Middle frontal gyrus (tissue), 1 donor: Measurements from ENCODE around the gene MEPCE.
"Not testable (repeated sequence)": the region's sequence is repeated elsewhere in the genome, so short reads cannot be mapped to it uniquely, and the experiment has no call there.

ENCODE experiments used
- DNase-seq: peaks from one replicate; pipeline ENCODE4 v3.0.0-alpha.2; 2015; ENCODE audit warnings: low spot score; ENCODE audit errors: extremely low spot score

Gene MEPCE, protein sequence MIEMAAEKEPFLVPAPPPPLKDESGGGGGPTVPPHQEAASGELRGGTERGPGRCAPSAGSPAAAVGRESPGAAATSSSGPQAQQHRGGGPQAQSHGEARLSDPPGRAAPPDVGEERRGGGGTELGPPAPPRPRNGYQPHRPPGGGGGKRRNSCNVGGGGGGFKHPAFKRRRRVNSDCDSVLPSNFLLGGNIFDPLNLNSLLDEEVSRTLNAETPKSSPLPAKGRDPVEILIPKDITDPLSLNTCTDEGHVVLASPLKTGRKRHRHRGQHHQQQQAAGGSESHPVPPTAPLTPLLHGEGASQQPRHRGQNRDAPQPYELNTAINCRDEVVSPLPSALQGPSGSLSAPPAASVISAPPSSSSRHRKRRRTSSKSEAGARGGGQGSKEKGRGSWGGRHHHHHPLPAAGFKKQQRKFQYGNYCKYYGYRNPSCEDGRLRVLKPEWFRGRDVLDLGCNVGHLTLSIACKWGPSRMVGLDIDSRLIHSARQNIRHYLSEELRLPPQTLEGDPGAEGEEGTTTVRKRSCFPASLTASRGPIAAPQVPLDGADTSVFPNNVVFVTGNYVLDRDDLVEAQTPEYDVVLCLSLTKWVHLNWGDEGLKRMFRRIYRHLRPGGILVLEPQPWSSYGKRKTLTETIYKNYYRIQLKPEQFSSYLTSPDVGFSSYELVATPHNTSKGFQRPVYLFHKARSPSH

DNA sequence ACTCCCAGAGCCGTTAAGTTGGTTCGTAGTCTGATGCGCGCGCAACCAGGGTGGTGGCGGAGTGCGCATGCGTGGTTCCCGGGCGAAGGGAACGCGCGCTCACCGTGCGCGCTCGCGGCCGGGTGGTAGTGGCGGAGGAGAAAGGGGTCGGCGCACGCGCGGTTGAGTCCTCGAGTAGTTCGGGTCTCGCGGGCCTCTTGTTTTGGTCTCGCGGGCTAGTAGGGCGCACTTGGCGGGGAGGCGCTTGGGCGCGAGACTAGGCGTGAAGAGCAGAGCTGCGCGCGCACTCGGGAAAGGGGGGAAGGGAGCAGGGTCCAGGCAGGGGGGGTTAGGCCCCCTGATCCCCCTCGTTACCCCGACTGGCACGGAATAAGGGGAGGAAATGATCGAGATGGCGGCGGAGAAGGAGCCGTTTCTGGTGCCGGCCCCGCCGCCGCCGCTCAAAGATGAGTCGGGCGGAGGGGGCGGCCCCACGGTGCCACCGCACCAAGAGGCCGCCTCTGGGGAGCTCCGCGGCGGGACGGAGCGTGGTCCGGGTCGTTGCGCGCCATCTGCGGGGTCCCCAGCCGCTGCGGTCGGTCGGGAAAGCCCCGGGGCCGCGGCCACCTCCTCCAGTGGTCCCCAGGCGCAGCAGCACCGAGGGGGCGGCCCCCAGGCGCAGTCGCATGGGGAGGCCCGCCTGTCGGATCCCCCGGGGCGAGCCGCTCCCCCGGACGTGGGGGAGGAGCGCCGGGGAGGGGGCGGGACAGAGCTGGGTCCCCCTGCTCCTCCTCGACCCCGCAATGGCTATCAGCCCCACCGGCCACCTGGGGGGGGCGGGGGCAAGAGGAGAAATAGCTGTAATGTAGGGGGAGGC, at the start of gene MEPCE:
TSS of gene MEPCE (plus strand) at position 195 of the 856 bp plus-strand sequence. CDS start at position 383, 188 bp downstream.
- peak; percentile 90 for DNase-seq

DNA sequence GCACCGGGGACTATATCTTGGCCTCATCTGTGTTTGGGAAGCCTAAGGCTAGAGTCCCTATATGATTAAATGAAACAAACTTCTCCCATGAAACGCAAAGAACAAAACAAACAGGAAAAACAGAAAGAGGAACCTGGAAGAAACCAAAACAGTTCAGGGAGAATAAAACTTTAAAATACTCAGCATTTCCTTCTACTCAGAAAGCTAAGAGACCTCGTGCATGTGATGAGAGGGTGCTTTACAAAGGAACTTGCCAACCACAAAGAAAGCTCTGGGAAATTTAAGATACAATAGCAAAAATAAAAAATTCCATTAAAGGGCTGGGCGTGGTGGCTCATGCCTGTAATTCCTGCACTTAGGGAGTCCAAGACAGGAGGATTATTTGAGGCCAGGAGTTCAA, 49.4 kb upstream of the MEPCE start:
- no peak for DNase-seq

DNA sequence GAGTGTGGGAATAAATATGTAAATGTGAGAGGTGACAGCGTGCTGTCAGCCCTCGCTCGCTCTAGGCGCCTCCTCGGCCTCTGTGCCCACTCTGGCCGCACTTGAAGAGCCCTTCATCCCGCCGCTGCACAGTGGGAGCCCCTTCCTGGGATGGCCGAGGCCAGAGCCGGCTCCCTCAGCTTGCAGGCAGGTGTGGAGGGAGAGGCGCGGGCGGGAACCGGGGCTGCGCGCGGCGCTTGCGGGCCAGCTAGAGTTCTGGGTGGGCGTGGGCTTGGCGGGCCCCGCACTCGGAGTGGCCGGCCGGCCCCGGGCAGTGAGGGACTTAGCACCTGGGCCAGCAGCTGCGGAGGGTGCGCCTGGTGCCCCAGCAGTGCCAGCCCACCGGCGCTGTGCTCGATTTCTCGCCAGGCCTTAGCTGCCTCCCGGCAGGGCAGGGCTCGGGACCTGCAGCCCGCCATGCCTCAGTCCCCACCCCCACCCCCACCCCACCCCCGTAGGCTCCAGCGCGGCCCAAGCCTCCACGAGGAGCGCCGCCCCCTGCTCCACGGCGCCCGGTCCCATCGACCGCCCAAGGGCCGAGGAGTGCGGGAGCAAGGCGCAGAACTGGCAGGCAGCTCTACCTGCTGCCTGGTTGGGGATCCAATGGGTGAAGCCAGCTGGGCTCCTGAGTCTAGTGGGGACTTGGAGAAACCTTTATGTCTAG, 47.9 kb upstream of the MEPCE start:
- not testable (repeated sequence) for DNase-seq

DNA sequence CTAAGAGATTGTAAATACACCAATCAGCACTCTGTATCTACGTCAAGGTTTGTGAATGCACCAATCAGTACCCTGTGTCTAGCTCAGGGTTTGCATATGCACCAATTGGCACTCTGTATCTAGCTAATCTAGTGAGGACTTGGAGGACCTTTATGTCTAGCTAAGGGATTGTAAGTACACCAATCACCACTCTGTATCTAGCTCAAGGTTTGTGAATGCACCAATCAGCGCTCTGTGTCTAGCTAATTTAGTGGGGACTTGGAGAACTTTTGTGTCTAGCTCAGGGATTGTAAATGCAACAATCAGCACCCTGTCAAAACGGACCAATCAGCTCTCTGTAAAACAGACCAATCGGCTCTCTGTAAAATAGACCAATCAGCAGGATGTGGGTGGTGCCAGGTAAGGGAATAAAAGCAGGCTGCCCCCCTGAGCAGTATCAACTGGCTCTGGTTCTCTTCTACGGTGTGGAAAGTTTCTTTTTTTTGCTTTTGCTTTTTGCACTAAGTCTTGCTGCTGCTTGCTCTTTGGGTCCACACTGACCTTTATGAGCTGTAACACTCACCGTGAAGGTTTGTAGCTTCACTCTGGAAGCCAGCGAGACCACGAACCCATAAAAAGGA, 47.3 kb upstream of the MEPCE start:
- DNase-seq = not testable (repeated sequence)

DNA sequence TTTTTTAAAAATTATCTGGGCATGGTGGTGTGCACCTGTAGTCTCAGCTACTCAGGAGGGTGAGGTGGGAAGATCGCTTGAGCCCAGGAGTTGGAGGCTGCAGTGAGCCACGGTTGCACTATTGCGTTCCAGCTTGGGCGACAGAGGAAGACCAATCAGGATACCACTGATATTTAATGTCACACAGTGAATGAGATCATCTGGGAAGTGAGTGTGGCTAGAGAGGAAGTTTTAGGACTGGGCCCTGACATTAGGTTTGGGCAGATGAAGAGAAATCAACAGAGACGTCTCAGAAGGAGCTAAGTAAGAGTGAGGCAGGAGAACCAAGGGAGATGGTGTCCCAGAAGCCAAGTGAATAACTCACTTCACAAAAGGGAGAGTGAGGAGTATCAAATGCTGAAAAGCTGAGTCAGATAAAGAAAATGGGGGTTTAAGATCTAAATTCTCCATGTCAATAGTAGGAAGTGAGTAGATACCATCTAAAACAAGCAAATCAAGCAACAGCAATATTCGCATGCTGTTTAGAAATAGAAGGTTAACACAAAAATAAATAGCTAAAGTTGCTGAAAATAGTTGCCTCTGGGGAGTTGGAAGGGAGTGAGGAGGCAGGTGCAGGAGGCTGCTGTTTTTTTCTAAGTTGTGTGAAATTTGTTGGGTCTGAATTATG, 44.9 kb upstream of the MEPCE start:
- no peak for DNase-seq

DNA sequence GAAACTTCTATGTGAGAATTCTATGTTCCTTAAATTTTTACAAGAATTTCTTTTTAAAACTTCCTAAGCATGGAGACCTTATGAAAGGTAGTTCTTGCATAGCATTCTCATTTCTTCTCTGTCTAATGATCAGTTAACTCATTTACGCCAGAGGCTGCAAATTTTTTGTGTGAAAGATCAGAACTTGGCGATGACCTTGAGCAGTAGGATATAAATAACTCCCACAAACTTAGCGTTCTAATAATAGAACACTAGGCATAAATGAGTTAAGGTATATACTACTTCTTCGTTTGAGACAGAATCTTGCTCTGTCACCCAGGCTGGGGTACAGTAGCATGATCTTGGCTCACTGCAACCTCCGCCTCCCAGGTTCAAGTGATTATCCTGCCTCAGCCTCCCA, 42.7 kb upstream of the MEPCE start:
- no peak for DNase-seq

DNA sequence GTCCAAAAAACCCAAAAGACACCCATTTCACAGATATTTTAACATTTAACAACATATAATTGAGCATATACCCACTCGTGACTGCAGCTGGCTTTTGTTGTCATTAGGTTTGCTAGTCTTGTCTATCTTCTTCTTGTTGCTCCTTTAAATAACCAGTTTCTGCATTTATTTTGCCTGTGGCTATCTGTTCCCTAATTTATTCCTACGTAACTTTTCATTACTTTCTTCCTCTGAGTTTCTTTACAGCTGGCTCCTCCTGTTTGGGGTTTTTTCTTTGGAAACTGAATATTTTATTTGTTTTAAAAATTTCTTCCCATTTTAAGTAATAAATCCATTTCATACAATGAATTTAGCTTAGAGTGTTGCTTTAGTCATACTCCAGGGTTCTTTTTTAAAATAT, 41.9 kb upstream of the MEPCE start:
- DNase-seq = no peak

DNA sequence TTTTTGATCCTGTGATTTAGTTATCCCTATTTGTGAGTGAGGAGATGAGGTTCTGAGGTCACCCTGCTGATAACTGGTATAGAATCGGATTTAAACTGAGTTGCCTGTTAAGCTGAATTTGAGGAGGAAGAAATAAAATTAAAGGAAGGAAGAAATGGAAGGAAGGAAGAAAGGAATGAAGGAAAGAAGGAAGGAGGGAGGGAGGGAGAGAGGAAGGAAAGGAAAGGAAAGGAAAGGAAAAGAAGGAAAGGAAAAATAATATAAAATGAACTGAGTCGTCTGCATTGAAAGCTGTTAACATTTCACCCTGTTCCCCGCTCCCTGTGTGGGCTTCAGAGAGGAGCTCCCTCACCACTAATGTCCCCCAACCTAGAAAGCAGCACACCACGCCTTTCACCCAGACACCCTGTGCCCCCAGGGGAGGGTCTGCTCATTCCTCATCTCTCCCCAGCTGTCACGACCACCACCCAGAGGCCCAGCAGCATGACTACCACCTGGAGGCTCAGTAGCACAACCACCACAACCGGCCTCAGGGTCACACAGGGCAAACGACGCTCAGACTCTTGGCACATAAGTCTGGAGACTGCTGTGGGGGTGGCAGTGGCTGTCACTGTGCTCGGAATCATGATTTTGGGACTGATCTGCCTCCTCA, 40.1 kb upstream of the MEPCE start:
- no peak for DNase-seq

DNA sequence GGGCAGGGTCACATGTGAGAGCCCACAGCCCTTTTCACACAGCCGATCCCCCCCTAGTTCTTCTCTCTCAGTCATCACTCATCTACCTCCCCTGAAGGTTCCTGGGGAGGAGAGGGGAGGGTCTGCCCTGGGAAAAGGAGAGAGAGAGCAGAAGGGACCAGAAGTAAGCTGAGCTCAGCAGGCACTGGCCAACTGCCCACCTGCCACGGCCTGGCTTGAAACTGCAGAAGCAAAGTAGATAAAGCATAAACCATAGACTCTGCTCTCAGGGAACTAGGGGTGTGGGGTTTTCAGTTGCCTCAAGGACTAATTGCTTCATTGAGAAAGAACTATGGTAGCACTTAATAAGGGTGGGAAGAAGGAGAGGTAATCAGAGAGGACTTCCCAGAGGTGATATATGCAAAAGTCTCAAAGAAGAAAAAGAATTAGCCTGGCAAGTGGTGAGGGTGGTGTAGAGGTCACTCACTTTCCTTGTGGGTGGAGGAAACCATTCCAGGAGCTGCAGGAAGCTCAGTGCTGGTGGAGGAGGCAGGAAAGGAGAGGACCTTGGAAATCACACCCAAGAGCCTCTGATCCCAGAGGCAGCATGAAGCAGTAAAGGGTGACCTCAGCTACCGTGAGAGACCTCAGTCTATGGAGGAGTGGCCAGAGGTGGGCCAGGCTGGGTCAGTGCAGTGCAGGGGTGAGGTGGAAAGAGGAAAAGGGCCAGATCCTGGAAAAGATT, 39.2 kb upstream of the MEPCE start:
- DNase-seq = no peak

DNA sequence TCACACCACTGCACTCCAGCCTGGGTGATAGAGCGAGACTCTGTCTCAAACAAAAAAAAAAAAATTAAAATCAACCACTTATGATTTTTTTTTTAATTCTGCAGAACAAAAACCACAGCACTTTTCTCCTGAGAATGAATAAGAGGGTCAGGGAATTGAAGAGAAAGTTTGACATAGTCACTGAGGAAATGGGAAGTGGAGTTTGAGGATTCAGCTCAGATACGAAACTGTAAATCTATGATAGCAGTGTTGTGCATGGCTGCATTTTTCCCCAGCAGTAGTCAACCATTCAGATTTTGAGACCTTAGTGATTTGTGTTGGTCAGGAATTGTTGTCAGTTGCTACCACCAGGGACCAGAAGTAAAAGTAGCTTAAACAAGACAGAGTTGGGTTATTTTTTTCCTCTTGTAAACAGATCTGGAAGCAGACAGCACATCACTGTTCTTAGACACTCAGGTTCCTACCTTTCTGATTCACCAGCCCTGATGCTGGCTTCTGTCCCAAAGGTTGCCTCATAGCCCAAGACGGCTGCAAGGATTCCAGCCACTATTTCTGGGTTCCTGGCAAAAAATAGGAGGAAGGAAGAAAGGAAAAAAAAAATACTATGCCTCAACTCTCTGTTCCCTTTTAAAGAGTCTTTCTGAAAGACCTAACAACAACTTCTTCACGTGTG, 36.3 kb upstream of the MEPCE start:
- no peak for DNase-seq

DNA sequence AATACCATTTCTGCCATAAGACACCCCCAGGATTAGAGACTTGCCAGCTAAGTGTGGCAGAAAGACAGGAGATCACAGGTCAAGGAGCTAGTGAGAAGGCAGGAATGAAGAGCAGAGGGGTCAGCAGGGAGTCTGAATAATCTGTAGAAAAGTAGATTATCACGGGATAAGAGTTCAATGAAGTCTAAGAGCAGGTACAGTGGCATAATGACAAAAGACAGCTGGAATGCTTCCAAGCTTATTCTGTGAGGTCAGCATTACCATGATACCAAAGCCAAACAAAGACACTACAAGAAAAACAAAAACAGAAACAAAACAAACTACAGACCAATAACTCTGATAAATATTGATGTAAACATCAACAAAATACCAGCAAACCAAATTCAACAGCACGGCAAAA, 35.6 kb upstream of the MEPCE start:
- no peak for DNase-seq

DNA sequence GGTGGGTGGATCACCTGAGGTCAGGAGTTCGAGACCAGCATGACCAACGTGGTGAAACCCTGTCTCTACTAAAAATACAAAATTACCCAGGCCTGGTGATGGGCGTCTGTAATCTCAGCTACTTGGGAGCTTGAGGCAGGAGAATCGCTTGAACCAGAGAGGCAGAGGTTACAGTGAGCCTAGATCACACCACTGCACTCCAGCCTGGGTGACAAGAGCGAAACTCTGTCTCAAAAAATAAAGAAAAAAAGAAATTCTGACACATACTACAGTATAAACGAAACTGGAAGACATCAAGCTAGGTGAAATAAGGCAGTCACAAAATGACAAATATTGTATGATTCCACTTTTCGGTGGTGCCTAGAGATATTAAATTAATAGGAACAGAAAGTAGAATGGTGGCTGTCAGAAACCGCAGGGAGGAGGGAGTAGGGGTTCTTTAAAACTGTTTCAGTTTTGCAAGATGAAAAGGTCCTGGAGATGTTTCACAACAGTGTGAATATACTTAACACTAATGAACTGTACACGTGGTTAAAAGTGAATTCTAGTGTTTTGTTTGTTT, 33.1 kb upstream of the MEPCE start:
- DNase-seq = no peak

DNA sequence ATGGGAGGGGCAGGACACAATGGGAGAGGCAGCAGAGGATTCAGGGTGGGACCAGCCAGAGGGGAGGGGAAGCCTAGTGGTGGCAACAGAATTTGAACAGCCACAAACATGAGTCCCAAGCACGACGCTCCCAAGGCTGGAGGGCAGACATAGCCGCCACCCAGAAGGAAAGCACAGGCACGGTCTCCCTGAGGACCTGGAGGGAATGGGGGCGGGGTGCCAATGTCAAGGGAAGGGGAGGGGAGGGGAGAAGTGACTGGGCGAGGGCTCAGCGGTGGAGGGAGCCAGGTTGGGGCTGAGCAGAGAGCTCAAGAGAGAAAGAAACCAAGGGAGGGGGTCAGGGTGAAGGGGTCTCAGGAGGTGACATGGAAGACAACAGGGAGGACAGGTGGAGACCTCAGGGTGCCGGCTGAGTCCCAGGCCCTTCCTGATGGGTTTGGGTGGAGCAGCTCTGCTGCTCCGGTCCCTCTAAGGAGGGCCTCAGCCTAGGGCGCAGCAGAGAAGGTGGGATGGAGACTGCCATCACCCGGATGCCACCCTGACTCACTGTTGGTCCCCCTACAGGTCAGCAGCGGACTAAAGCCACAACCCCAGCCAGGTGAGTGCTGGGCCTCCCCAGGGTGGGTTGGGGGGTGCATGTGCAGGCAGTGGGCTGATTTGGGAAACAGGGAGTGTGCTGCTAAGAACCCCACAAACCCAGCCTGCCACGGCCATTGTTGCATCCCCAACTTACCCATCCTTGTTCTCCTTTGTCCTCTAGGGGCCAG, 32.1 kb upstream of the MEPCE start:
- DNase-seq = no peak

DNA sequence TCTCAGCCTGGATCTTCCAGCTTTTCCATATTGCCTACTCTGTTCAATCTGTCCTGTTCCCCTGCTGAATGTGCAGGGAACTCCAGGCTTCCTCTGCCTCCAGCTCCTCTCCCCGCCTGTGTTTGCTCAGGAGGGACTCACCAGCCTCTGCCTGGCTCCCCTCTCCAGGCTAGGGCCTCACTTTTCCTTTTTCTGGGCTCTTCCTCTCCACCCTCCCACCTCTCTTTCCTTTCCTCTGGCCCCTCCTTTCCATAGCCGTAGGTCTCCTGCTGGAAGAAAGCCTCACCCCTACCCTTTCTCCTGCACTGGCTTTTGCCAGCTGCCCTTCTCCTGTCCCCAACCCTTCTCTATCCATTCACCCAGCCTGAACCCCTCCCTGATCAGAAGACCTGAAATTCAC, 31.4 kb upstream of the MEPCE start:
- no peak for DNase-seq

DNA sequence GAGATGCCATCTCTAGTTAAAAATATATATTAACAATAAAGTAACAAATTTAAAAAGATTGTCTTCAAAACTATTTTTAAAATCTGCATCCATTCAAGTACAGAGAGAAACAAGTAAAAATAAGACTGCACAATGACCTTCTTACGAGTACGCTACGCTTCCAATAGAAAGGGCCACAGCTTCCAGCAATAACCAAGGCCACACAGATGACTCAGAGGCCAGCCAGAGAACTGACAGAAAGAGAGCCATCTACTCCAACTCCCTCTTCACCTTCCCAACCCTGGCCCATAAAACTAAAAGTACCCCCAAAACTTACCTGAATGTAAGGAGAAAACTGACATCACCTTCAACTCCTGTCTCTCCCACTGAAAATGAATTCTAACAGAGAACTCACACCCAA, 29.6 kb upstream of the MEPCE start:
- no peak for DNase-seq

DNA sequence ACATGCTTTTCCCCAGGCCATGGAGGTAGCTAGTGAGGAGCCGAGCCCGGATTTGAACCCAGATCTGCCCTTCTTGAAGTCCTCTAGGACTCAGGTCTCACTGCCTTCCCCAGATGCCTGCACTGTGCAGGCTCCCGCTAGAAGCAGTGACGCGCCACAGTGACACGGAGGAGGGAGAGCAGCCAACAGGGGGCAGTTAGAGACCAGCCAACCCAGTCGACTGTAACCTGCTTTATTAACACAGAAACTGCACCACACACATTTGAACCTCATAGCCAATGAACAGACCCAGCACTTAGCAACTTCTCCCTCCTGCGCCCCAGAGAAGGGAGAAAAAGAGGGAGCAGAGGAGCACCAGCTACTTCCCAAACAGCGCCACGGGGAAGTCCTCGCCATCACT, 29.0 kb upstream of the MEPCE start:
- no peak for DNase-seq

DNA sequence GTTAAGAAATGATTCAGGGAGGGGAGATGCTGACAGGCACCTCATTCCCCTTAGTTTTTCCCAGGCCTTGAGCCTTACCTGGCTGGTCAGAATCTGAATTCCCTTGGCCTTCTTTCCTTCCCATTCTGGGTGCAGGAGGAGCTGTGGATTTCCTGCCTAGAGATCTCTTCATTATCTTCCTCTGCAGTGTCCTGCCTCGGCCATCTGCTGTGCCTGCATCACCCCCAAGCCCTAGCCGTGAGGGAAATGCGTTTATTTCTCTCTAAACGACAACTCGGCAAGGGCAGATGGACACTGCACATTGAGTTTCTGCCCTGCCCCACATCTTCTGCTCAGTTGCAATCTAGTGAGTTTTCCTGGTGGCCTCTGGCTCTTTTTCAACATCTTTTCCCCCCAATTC, 27.8 kb upstream of the MEPCE start:
- no peak for DNase-seq

DNA sequence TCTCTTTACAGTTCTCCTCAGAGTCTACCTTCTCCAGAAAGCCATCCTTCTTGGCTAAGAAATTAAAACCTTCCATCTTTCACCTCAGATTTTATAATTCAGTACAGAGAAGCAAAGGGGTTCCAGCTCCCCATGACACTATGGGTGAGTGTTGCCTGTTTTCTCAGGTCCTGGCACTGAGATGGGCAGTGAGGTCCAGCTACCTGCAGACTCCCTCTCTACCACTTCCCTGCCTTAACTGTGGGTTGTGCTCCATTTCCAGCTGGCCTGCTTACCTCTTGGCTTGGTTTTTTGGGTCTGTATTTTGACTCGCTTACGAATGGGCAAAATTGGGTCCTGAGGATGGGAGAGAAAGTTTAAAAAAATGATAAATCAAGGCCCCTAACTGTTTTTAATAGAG, 27.4 kb upstream of the MEPCE start:
- no peak for DNase-seq
